Measurements from ENCODE around the gene EEF1A1.
A peak's percentile ranks its signal among the peaks of the same experiment; 100 is the strongest.
"Not testable (repeated sequence)": the region's sequence is repeated elsewhere in the genome, so short reads cannot be mapped to it uniquely, and the experiment has no call there.

EEF1A1 gene

GRCh38 chr6:73520688-73521350, at the start of gene EEF1A1:
Gene EEF1A1 (minus strand): TSS chr6:73521032. CDS start chr6:73520026, 1,006 bp downstream.
- DNase-seq = peak; percentile 100

DNA sequence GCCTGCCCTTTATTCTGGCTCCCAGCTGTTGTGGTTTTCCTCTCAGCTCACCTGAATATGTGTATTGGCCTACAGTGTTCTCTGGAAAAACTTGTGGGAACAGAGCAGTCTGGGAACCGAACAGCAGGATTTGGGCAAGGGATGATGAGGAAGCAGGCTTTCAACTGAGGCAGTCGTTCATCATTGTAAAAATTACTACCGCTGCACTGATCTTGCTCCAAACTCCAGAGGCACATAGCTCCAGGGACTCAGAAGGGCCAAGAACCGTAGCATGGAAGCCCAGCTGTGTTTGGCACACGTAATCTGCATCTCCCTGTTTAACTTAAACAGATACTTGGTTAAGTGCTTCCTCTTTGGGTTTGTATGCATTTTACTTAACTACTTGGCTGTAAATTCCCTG, 48.3 kb upstream of the EEF1A1 start:
- no peak for DNase-seq

DNA sequence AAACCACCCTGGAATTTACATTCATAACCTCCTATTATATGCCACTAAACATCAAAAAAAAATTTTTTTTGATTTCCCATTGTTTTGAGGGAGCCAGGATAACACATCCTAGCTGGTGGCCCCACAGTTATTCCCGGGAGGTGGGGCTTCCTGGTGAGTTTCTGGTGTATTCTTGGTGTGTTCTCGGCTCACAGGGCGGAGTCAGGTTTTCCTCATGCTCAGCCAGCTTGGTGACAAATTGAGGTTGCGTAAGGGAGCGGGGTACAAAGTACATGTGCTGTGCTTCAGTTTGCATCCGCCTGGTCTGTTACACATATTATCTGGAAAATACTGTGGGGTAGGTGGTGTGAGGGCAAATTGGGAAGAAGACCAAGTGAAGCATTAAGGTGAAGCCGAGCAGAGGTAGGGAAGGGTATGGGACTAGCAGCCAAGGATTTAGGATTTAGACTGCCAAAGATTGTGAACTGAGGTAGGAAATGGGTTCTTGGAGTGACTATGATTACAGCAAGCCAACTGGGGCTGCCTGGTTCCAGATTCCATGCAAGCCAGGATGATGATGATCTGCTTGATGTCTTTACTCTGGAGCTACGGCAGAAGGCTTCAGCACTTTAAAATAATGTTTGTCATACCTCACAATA, 46.2 kb upstream of the EEF1A1 start:
- no peak for DNase-seq

DNA sequence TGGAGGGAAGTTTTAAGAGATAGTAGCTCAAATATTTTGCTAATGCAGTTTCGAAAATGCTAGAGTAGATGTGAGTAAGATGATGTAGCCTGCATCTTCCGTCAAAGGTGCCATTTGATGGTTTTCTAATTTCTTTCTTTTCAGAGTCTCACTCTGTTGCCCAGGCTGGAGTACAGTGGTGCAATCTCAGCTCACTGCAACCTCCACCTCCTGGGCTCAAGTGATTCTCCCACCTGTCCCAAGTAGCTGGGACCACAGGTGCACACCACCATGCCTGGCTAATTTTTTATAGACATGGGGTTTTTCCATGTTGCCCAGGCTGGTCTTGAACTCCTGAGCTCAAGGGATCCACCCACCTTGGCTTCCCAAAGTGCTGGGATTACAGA, 45.6 kb upstream of the EEF1A1 start:
- not testable (repeated sequence) for DNase-seq

DNA sequence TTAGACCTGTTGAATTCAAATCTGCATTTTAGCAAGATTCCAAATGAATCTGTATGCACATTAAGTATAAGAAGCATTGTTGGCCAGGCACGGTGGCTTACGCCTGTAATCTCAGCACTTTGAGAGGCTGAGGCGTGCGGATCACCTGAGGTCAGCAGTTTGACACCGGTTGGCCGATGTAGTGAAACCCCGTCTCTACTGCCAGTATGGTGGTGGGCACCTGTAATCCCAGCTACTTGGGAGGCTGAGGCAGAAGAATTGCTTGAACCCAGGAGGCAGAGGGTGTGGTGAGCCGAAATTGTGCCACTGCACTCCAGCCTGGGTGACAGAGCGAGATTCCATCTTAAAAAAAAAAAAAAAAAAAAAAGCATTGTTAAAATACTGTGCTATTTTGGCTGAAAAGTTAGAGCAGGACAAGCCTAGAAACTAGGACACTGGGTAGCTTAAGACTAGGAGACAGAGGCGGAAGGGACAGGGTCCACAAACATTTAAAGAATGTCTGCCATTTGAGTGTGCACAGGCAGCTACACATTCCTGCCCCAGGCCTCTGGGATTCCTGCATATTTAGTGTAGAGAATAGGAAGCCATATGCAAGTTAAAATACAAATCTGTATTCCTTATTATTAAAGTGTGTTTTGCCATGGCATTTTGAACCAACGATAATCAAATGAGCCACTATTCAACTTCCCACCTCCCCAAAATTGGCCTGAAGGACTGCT, 45.1 kb upstream of the EEF1A1 start:
- DNase-seq = no peak

DNA sequence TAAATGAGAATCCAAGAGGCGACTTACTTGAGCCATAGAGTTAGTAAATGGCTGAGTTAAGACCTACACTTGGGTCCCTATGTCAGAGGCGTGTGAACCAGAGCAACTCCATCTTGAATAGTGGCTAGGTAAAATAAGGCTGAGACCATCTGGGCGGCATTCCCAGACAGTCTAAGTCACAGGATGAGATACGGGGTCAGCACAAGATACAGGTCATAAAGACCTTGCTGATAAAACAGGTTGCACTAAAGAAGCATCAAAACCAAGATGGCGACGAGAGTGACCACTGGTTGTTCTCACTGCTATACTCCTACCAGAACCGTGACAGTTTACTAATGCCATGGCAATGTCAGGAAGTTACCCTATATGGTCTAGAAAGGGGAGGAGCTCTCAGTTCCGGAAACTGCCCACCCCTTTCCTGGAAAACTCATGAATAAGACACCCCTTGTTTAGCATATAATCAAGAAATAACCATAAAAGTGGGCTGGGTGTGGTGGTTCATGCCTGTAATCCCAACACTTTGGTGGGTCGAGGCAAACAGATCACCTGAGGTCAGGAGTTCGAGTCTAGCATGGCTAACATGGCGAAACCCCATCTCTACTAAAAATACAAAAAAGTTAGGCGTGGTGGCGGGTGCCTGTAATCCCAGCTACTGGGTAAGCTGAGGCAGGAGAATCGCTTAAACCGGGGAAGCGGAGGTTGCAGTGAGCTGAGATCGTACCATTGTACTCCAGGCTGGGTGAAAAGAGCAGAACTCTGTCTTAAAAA, 43.9 kb upstream of the EEF1A1 start:
- DNase-seq = no peak

DNA sequence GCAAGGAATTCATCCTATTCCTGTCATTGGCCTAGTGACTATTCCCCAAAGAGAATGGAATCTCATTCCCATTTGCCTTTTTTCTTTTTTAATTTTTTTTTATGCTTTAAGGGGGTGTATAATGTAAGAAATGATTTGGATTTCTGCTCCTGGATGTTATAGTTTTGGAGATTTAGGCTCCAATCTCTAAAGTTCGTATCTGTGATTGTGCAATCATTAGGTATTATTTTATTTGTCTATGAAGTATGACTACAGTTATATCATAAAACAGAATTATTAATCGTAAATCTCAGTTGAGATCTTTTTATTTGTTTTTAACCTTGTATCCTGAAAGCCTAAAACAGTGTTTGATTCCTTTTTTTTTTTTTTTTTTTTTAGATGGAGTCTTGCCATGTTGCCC, 41.7 kb upstream of the EEF1A1 start:
- DNase-seq = no peak

- DNase-seq = no peak
These were observed 40.1 kb upstream of the EEF1A1 start for GRCh38 chr6:73560853-73561407.

- no peak for DNase-seq
These were observed 39.4 kb upstream of the EEF1A1 start for GRCh38 chr6:73560182-73560732.

- not testable (repeated sequence) for DNase-seq
These were observed 38.6 kb upstream of the EEF1A1 start for GRCh38 chr6:73559399-73559794.

- DNase-seq = no peak
These were observed 38.0 kb upstream of the EEF1A1 start for GRCh38 chr6:73558624-73559398.

GRCh38 chr6:73556836-73557235, 36.0 kb upstream of the EEF1A1 start:
- DNase-seq = no peak

- DNase-seq = not testable (repeated sequence)
These were observed 34.6 kb upstream of the EEF1A1 start for GRCh38 chr6:73555380-73555949.

GRCh38 chr6:73551115-73551514, 30.3 kb upstream of the EEF1A1 start:
- DNase-seq = not testable (repeated sequence)

DNA sequence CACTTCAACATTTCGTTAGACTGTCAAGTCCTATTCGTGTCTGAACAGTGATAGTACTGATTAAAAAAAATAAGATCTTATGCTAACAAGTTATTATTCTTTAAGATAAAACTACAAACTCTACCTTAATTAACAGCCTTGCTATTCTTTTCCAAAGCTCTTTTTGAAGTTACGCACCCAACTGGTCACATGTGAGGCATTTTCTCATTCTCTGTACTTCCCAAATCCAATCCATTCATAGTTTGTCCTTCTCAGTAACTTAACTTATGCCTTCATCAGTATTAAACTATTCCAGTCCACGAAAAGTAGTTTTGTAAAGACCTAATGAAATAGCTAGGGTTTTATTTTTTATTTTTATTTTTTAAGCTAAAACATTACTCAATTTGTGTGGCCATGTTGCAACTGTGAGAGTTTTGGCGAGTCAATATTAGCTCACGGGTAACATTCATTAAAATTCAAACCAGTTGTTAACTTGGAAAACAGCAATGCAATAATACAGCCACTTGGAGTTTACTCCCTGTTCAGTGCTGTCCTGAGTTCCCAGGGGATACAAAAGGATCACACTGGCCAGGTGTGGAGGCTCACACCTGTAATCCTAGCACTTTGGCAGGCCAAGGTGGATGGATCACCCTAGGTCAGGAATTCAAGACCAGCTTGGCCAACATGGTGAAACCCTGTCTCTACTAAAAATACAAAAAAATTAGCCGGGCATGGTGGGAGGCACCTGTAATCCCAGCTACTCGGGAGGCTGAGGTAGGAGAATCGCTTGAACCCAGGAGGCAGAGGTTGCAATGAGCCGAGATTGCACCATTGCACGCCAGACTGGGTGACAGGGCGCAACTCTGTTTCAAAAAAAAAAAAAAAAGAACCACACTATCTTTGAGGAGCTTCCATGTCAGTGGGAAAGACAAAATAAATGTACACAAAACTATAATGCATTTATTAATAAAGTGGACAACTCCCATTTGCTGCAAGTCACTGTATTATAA, 27.9 kb upstream of the EEF1A1 start:
- no peak for DNase-seq

- no peak for DNase-seq
These were observed 26.2 kb upstream of the EEF1A1 start for GRCh38 chr6:73547036-73547435.

GRCh38 chr6:73542891-73543290, 22.1 kb upstream of the EEF1A1 start:
- DNase-seq = no peak

DNA sequence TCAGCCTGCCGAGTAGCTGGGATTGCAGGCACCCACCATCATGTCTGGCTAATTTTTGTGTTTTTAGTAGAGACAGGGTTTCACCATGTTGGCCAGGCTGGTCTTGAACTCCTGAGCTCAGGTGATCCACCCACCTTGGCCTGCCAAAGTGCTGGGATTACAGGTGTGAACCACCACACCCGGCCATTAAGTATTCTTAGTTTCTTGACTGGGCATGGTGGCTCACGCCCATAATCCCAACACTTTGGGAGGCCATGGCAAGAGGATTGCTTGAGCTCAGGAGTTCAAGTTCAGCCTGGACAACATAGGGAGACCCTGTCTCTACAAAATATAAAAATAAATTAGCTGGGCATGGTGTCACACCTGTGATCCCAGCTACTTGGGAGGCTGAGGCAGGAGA, 21.6 kb upstream of the EEF1A1 start:
- not testable (repeated sequence) for DNase-seq

DNA sequence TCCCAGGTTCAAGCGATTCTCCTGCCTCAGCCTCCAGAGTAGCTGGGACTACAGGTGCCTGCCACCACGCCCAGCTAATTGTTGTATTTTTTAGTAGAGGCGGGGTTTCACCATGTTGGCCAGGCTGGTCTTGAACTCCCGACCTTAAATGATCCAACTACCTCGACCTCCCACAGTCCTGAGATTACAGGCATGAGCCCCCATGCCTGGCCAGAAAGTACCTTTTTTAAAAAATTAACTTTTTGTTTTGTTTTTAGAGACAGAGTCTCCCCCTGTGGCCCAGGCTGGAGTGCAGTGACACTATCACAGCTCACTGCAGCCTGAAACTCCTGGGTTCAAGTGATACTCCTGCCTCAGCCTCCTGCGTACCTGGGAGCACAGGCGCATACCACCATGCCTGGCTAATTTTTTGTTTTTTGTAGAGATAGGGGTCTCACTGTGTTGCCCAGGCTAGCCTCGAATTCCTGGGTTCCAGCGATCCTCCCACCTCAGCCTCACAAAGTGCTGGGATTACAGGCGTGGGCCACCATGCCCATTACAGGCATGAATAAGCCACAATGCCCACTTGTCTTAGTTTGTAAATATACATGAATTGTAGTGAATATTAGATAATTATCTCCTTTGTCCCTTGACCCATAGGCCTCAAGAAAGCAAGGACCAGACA, 17.4 kb upstream of the EEF1A1 start:
- no peak for DNase-seq

DNA sequence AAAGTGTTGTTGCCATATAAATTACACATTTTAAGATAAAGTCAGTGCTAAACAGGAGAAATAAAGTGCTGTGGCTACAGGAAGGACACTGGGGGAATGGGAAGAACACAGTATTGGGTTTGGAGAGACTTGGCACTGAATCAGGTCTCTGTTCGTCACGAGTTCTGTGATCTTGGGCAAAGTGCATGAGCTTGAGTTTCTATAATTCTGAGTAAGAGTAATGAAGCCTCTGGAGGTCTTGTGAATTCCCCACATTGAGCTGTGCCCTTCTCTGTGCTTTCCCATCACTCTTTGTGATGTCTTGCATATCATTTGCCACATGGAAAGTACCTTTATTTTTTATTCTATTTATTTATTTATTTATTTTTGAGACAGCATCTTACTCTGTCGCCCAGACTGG, 16.8 kb upstream of the EEF1A1 start:
- no peak for DNase-seq

Measured in stimulated activated CD4-positive, alpha-beta T cell treated with anti-CD3 and anti-CD28 coated beads, Interleukin-2, amount 100 ng/mL, for 24 hours (primary cell).